ENCODE data around the gene NOTCH2NLA. TPM values are rescaled to one million over a fixed set of nuclear protein-coding genes. Genes with fewer than 3 reads are reported as not detected.
"Not testable (repeated sequence)": the region's sequence is repeated elsewhere in the genome, so short reads cannot be mapped to it uniquely, and the experiment has no call there.

Gene NOTCH2NLA
- total RNA-seq, result 10 to 100 TPM; 35.2 to 83.6 (median 70.6) TPM

DNA sequence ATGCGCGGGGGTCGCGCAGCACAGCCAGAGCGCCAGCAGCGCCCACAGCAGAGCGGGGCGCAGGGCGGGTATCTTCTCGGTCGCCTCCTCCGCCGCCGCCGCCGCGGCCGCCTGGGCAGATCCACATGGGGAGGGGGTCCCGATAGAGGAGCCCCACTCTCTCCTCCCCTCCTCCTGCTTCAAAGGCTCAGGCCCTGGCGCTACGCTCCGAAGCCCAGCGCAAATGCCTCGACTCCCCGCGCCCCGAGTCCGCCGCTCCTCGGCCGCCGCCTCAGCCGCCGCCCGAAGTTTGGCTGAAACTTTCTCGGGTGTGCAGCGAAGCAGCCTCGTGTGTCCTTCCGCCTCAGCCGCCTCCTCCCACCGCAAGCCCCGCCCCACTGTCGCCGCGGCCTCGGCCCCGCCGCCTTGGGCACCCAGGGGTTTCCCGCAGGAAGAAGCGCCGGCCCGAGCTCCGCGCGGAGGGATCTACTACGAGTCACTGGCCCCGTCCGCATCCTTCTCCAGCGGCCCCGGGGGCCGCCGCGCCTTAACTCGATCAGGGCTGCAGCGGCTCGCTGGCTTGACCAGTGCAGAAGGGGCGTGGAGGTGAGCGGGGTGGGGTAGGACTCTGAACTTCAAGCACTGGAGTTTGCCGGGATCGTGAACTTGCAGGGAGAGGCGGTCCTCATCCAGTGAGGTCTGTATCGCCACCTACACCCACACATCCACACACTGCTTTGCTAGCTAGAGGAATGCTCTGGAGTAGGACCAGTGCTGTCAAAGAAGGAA is at the start of gene NOTCH2NLA:
TSS of gene NOTCH2NLA (minus strand) at position 312 of the 768 bp plus-strand sequence. CDS start 39,684 bp downstream, outside the sequence.
- peak in 3 of 4 donors; percentile 76 to 89 (median 76) for TF ChIP-seq POLR2A (IDR thresholded peaks at IDR 0.05)
- peak in 1 of 2 donors; percentile 77 for TF ChIP-seq POLR2AphosphoS5 (IDR thresholded peaks at IDR 0.05)
- DNase-seq, result peak in 1 of 2 donors; percentile 22

DNA sequence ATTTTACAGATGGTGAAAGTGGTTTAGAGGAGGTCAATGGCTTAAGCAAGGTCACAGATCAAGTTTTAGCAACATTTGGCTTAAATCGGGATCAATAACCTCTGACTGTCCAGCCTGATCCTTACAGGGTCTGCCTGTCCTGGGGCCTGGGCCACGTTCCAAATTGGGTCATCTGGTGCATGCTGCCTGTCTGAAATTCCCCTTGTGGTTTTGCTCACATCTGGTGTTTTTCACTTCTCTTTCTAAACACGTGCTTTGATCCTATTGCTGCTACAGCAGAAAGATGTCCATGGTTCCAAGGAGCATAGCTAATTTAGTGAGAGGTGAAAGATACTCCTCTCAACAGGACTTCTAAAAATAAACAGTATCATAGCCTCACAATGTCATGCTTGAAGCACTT is 49.5 kb upstream of the NOTCH2NLA start:
- H3K4me3 ChIP-seq, H3K36me3 ChIP-seq, H3K27ac ChIP-seq, H3K4me1 ChIP-seq, H3K27me3 ChIP-seq, H3K9me3 ChIP-seq, DNase-seq: not testable (repeated sequence)
- no CpG with 5 or more reads among the region's 3 CpGs for WGBS, 2 donors
- ATAC-seq (ENCODE audit: low FRiP score in 2 of 2), result peak; percentile 49 to 82

More for the DNA sequence above, at the start of gene NOTCH2NLA:
- H3K36me3 ChIP-seq, H3K9me3 ChIP-seq, H3K27me3 ChIP-seq, H3K4me1 ChIP-seq: not testable (repeated sequence)
- H3K27ac ChIP-seq, result peak within 1 kb of the TSS in 3 of 4 donors; percentile 84 to 90 (median 84)
- 0 to 2% methylated on average over 16 to 18 of the region's 72 CpGs for WGBS, 2 donors
- peak in 1 of 2 donors; percentile 76 for ATAC-seq (ENCODE audit: low FRiP score in 2 of 2)
- H3K4me3 ChIP-seq, result peak within 1 kb of the TSS; percentile 29 to 61 (median 50)

DNA sequence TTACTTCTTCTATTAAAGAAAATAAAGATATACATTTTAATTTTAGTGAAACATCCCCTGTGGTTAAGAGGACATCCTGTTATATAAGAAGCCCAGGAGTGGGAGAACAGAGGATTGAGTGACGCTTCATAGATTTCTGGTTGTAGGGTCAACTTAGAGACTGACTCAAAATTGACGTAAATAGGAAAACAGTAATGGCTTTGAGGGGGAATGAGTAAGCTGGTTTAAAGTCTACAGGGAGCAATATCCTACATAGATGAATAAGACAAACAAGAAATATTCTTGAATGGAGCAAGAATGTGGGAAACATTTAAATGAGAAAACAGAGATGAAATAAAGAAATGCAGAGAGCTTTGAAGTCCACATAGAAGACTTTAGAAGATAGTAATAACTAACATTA is 48.3 kb upstream of the NOTCH2NLA start:
- not testable (repeated sequence) for H3K27me3 ChIP-seq, H3K27ac ChIP-seq, H3K4me1 ChIP-seq, H3K9me3 ChIP-seq, DNase-seq, H3K4me3 ChIP-seq, H3K36me3 ChIP-seq
- WGBS, 2 donors, result no CpG with 5 or more reads among the region's 2 CpGs
- peak in 1 of 2 donors; percentile 59 for ATAC-seq (ENCODE audit: low FRiP score in 2 of 2)

DNA sequence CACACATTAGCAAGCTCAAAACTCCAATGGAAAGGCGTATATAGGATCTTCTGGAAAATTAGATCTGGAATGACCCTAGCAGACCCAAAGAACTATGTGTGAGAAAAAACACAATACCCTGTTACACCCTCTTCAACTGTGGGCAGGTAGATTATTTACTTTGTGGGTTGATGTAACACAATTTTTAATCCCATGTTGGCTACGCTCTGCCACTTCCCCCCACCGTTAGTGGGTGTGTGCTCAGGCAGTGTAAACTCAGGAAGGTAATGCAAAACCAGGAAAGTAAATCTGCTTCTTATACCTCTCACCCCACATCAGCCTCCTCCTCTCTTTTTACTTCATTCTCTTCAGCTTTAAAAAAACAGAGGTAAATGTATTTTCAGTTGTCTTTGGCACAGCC is 45.3 kb upstream of the NOTCH2NLA start:
- not testable (repeated sequence) for DNase-seq; H3K36me3 ChIP-seq; ATAC-seq (ENCODE audit: low FRiP score in 2 of 2); H3K27ac ChIP-seq; H3K9me3 ChIP-seq; H3K27me3 ChIP-seq; H3K4me1 ChIP-seq; H3K4me3 ChIP-seq
- WGBS, 2 donors, result no CpG with 5 or more reads among the region's 3 CpGs

DNA sequence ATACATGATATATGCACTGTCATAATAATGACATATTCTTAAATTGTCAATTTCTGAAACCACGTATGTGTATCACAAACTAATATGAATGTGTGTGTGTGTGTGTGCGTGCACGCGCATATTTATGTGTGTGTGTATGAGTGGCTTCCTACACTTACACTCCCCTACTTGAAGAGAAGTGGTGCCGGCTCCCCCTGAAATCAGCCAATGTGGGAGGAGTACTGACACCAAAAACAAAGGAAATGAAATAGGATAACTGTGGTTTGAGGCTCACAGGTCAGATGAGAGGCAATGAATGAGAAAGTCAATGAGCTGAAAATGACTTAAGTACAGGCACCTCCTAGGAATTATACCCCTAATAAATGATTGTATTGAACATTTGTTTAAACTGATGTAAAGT is 44.4 kb upstream of the NOTCH2NLA start:
- not testable (repeated sequence) for DNase-seq; ATAC-seq (ENCODE audit: low FRiP score in 2 of 2); H3K36me3 ChIP-seq; H3K27me3 ChIP-seq; H3K9me3 ChIP-seq; H3K27ac ChIP-seq; H3K4me3 ChIP-seq; H3K4me1 ChIP-seq
- WGBS, 2 donors, result no CpG with 5 or more reads among the region's 5 CpGs

DNA sequence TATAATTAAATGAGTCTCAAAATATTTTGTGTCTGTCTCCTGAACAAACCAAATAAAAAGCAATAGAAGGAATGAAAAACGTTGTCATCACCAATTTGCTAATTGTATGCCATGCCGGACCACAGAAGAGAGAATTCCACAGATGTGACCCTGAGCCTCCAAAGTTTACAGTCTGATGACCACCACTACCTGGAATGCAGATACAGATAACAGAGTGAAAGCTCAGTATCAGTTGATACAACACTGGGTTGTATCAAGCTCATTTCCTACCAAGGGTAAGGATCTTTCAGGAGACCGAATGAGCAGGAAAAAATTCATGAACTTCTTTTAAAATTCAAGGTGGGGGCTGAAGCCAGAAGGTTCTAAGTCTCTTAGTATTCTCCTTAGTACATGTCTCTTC is 43.9 kb upstream of the NOTCH2NLA start:
- ATAC-seq (ENCODE audit: low FRiP score in 2 of 2), result peak in 1 of 2 donors; percentile 33
- not testable (repeated sequence) for H3K36me3 ChIP-seq, H3K9me3 ChIP-seq, DNase-seq, H3K4me3 ChIP-seq, H3K4me1 ChIP-seq, H3K27ac ChIP-seq, H3K27me3 ChIP-seq
- WGBS, 2 donors, result no CpG with 5 or more reads among the region's 3 CpGs

DNA sequence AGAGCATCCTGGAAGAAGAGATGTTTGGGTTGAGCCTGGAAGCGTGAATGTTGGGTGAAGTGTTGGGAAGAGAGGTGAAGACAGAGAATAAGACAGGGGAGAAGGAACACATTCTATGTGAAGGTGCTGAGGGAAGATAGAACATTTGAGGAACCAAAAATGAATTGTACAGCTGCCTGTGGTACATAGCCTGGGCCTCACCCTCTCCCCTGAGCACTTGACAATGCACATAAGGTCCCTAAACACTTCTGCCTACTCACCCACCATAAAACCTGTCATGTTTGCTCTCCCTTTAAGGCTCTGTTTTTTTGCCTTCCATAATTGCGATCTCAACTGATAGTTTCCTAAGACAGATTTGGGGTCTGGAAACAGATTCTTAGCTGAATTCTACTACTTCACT is 43.2 kb upstream of the NOTCH2NLA start:
- WGBS, 2 donors, result no CpG with 5 or more reads among the region's 2 CpGs
- not testable (repeated sequence) for H3K4me1 ChIP-seq, H3K4me3 ChIP-seq, DNase-seq, H3K36me3 ChIP-seq, H3K27ac ChIP-seq, H3K27me3 ChIP-seq, H3K9me3 ChIP-seq
- peak; percentile 30 to 32 for ATAC-seq (ENCODE audit: low FRiP score in 2 of 2)

DNA sequence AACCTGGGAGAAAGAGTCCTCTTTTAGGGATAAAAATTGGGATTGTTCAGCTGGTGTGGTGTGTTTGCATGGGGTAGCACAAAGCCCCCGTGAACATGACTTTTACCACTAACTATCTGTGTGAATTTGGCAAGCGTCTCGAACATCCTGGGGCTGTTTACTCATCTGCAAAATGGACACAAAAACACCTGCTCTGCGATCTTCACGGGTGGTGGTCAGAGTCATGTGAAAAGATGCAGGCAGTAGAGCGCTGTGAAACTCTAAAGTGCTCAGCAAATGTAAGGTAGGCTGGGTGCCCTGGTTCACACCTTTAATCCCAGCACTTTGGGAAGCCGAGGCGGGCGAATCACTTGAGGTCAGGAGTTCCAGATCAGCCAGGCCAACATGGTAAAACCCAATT is 41.3 kb upstream of the NOTCH2NLA start:
- WGBS, 2 donors, result no CpG with 5 or more reads among the region's 9 CpGs
- H3K36me3 ChIP-seq; H3K4me3 ChIP-seq; DNase-seq; H3K27me3 ChIP-seq; H3K4me1 ChIP-seq; H3K9me3 ChIP-seq; H3K27ac ChIP-seq; ATAC-seq (ENCODE audit: low FRiP score in 2 of 2): not testable (repeated sequence)

DNA sequence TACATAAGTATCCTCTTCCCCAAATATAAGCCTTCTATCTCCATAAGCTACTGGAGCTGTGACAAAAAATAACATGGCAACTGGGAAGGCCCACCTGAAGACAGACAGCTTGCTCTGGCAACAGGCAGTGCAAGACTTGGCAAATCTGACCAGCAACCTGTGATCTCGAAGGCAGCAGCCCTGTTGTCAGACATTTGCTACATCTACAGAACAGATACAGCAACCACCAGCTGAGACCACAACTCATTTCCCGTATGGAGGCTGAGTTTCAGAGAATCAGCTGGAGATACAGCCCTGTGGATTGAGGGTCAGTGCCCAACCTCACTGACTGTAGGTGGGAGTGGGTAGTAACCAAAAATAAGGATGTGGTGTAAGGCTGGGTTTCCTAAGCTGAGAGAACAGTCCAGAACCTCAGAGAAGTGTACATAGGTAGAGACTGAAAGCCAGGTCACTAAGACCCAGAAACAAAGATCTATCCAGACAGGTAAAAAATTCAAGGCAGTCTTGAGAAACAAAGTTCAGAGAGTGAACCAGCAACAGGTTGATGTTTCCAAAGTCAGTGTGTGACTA is 37.4 kb upstream of the NOTCH2NLA start:
- not testable (repeated sequence) for H3K36me3 ChIP-seq; H3K27me3 ChIP-seq; H3K27ac ChIP-seq; DNase-seq; ATAC-seq (ENCODE audit: low FRiP score in 2 of 2); H3K4me3 ChIP-seq; H3K4me1 ChIP-seq; H3K9me3 ChIP-seq
- no CpG with 5 or more reads among the region's 2 CpGs for WGBS, 2 donors

DNA sequence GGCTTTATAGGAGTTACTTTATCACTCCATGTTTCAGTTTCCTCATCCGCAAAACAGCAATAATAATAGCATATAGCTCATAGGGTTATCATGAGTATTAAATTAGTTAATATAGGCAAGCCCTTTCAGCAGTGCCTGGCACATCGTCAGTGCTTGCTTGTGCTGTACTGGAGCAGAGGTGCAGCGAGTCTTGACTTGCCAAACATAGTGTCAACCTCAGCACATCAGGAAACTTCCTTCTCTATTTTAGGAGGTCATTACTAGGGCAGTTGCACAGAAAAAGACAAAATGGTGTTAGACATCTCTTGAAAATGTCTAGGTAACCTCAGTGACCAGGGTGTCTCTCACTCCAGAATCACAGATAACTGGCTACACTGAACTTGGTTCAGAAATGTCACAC is 35.9 kb upstream of the NOTCH2NLA start:
- H3K4me1 ChIP-seq, H3K27ac ChIP-seq, H3K9me3 ChIP-seq, H3K4me3 ChIP-seq, H3K27me3 ChIP-seq, H3K36me3 ChIP-seq, DNase-seq: not testable (repeated sequence)
- WGBS, 2 donors, result no CpG with 5 or more reads among the region's 3 CpGs
- ATAC-seq (ENCODE audit: low FRiP score in 2 of 2), result peak; percentile 17 to 57

DNA sequence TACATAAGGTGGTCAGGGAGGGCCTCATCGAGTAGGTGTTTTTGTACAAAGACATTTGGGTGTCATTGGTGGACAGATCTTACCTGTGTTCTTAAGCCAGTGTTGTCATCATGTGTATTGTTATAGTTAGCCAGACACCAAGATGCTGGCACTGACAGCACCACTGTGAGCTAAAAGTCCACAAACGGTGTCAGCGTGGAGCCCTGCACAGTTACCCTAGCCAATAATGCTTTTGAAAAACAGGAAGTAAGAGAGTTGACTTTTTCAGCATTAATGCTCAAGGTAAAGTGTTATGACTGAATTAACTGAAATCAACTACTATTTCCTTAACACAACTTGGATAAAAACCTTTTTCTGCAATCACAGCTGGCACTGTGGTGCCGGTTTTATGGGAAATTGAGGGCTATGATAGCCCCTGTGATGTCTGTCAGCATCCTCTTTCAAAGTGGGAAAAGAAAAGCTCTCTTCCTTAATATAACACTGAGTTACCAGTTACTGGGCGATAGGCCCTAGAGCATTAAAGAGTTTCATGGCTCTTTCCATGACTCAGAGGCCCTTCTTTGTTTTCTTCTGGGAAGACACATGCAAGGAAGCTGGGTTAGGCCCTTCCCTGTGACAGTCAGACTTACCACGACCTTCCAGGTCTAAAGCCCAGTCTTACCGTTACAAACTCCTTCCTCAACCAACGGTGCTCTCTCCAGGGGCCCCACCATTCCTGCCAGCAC is 31.3 kb upstream of the NOTCH2NLA start:
- H3K9me3 ChIP-seq, result not testable (repeated sequence)

DNA sequence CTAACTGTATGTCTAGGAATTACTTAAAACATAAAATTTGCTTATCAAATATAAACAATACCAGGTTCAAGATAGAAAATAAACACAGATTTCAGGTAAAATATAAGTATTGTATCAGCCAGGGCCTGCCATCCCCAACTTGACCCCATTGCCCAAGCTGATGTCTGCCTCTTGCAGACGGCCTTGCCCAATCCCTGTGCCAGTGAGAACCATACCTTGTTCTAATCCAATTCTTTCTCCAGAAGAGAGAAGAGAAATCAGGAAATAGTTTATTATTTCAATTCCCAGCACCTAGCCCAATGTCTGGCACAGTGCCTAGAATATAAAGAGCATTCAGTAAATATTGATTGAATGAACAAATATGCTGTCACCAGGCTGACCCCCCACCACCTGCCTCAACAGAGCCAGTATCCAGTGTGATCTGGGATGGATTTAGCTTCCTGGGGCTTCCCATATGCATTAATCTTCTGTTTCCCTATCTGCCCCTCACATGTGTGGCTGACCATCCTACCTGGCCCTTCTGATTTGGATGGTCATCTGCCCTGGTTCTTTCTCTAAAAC is 29.3 kb upstream of the NOTCH2NLA start:
- not testable (repeated sequence) for H3K36me3 ChIP-seq; H3K9me3 ChIP-seq; DNase-seq; H3K4me1 ChIP-seq; H3K27me3 ChIP-seq; ATAC-seq (ENCODE audit: low FRiP score in 2 of 2); H3K27ac ChIP-seq; H3K4me3 ChIP-seq
- WGBS, 2 donors, result no CpG with 5 or more reads among the region's 1 CpG

More for the DNA sequence above, 31.3 kb upstream of the NOTCH2NLA start:
- not testable (repeated sequence) for ATAC-seq (ENCODE audit: low FRiP score in 2 of 2); H3K36me3 ChIP-seq; H3K27ac ChIP-seq; H3K4me1 ChIP-seq; DNase-seq; H3K27me3 ChIP-seq; H3K4me3 ChIP-seq
- WGBS, 2 donors, result no CpG with 5 or more reads among the region's 8 CpGs

Data from upper lobe of left lung (tissue), 6 donors.